HCT116 (cell line): ENCODE measurements around the gene SIX6. TPM values are rescaled to one million over a fixed set of nuclear protein-coding genes. Genes with fewer than 3 reads are reported as not detected.

Experiments
- ATAC-seq: fragments of 200-7000 bp; cut with Tn5 transposase; 2 replicates; pipeline ENCODE4 v1.9.1; 2020; ENCODE audit warnings: mild to moderate bottlenecking, moderate library complexity
- BruUV-seq: library from RNA; stranded (reverse); fragments of 400-500 nt; replicated peaks from 2 replicates; lab custom pipeline; 2021; lab: Mats Ljungman, UMichigan
- CTCF ChIA-PET: fragments of 300-600 bp; sonication (Branson Sonifier 250); formaldehyde crosslinking; loops from one replicate; lab custom pipeline; 2021; ENCODE audit warnings: antibody characterized with exemption; lab: Charles Lee
- POLR2A ChIA-PET: fragments of 300-600, 350-600 bp; sonication (Branson Sonifier 250); formaldehyde crosslinking; loops from one replicate; lab custom pipeline; 2021; ENCODE audit warnings: antibody characterized with exemption; lab: Charles Lee
- RAD21 ChIA-PET, 2 experiments: fragments of 300-600 bp; sonication (Branson Sonifier 250); formaldehyde crosslinking; loops; one replicate each; lab custom pipeline; 2023; ENCODE audit warnings: low total read pairs in 2 of 2; ENCODE audit not compliant: uncharacterized antibody in 2 of 2, unreplicated experiment in 2 of 2, low non-redundant PET in 1 of 2; lab: Charles Lee
- DNase-seq: peaks from one replicate; pipeline ENCODE4 v3.0.0-alpha.2; 2010; ENCODE audit warnings: low read depth, low spot score
- H2AFZ ChIP-seq: fragments of 200-600 bp; shearing (Covaris generic), sonication (generic); 2 replicates; pipeline ENCODE4 v1.6.1; 2017; ENCODE audit warnings: low read depth, mixed run types, mixed read lengths, antibody characterized with exemption, low read length; ENCODE audit not compliant: poor library complexity, severe bottlenecking
- H3K27ac ChIP-seq: 2 replicates; pipeline ENCODE4 v1.5.1; 2012; ENCODE audit warnings: low read depth, low read length
- H3K27me3 ChIP-seq: fragments of 200-600 bp; sonication (generic); 2 replicates; pipeline ENCODE4 v1.6.1; 2016; ENCODE audit warnings: mixed run types, low read length, mixed read lengths; ENCODE audit not compliant: insufficient read depth
- H3K36me3 ChIP-seq, 2 experiments: fragments of 200-500 bp in 1 of 2; fragments of 200-600 bp in 1 of 2; sonication (Bioruptor generic) in 1 of 2; sonication (generic) in 1 of 2; 2 replicates each; pipeline versions ENCODE4 v1.5.1 to v1.6.1; 2014 to 2016; ENCODE audit warnings: low read length in 2 of 2, inconsistent platforms in 1 of 2, mixed read lengths in 1 of 2, mixed run types in 1 of 2; ENCODE audit not compliant: insufficient read depth in 2 of 2, control insufficient read depth in 1 of 2
- H3K4me1 ChIP-seq, 2 experiments: fragments of 200-600 bp in 1 of 2; sonication (generic) in 1 of 2; 2 replicates each; pipeline versions ENCODE4 v1.5.1 to v1.6.1; 2012 to 2017; ENCODE audit warnings: low read length in 2 of 2, inconsistent platforms in 1 of 2, mild to moderate bottlenecking in 1 of 2, mixed read lengths in 1 of 2, mixed run types in 1 of 2, moderate library complexity in 1 of 2; ENCODE audit not compliant: insufficient read depth in 2 of 2, control insufficient read depth in 1 of 2
- H3K4me2 ChIP-seq: fragments of 200-600 bp; sonication (generic); 2 replicates; pipeline ENCODE4 v1.6.1; 2017; ENCODE audit warnings: mixed run types, low read length, mixed read lengths
- H3K4me3 ChIP-seq, 2 experiments: fragments of 200-600 bp in 1 of 2; sonication (generic) in 1 of 2; replicated peaks in 1 of 2; 2 replicates each; pipeline ENCODE4 v1.5.1; 2011 to 2016; ENCODE audit warnings: low read length in 2 of 2, control low read depth in 1 of 2, low read depth in 1 of 2, mild to moderate bottlenecking in 1 of 2, mixed read lengths in 1 of 2, mixed run types in 1 of 2
- H3K79me2 ChIP-seq: fragments of 200-600 bp; sonication (generic); 2 replicates; pipeline ENCODE4 v1.6.1; 2017; ENCODE audit warnings: mild to moderate bottlenecking, mixed run types, low read length, moderate library complexity, mixed read lengths; ENCODE audit not compliant: insufficient read depth
- H3K9ac ChIP-seq: fragments of 200-600 bp; sonication (generic); 2 replicates; pipeline ENCODE4 v1.6.1; 2016; ENCODE audit warnings: low read length, mixed read lengths
- H3K9me2 ChIP-seq: fragments of 200-600 bp; sonication (generic), shearing (Covaris generic); 2 replicates; pipeline ENCODE4 v1.6.1; 2017; ENCODE audit warnings: mixed run types, mild to moderate bottlenecking, moderate library complexity; ENCODE audit not compliant: insufficient read depth
- H3K9me3 ChIP-seq, 2 experiments: fragments of 200-500 bp in 1 of 2; fragments of 200-600 bp in 1 of 2; sonication (Bioruptor generic) in 1 of 2; sonication (generic) in 1 of 2; 2 replicates each; pipeline ENCODE4 v1.6.1; 2014 to 2017; ENCODE audit warnings: low read length in 2 of 2, mixed read lengths in 2 of 2, inconsistent platforms in 1 of 2, low read depth in 1 of 2, mild to moderate bottlenecking in 1 of 2, mixed run types in 1 of 2, moderate library complexity in 1 of 2; ENCODE audit not compliant: control insufficient read depth in 1 of 2, insufficient read depth in 1 of 2
- H4K20me1 ChIP-seq: fragments of 200-600 bp; sonication (generic), shearing (Covaris generic); 2 replicates; pipeline ENCODE4 v1.6.1; 2017; ENCODE audit warnings: mixed run types, mild to moderate bottlenecking, moderate library complexity; ENCODE audit not compliant: insufficient read depth
- CBX3 ChIP-seq: IDR thresholded peaks from 2 replicates; pipeline ENCODE4 v1.6.1; 2012; ENCODE audit warnings: low read depth
- CEBPB ChIP-seq: IDR thresholded peaks from 2 replicates; pipeline ENCODE4 v1.6.1; 2012; ENCODE audit warnings: low read depth
- EZH2 ChIP-seq: fragments of 200-600 bp; sonication (generic); IDR thresholded peaks from 2 replicates; pipeline ENCODE4 v1.6.1; 2017; ENCODE audit warnings: antibody characterized with exemption, mixed run types
- EZH2phosphoT487 ChIP-seq: fragments of 200-600 bp; IDR thresholded peaks from 2 replicates; pipeline ENCODE4 v1.6.1; 2018; ENCODE audit warnings: antibody characterized with exemption, borderline replicate concordance
- FOSL1 ChIP-seq: IDR thresholded peaks from 2 replicates; pipeline ENCODE4 v1.6.1; 2012; ENCODE audit warnings: low read depth
- JUND ChIP-seq: IDR thresholded peaks from 2 replicates; pipeline ENCODE4 v1.6.1; 2012
- POLR2A ChIP-seq: IDR thresholded peaks from 2 replicates; pipeline ENCODE4 v1.7.0; 2011; ENCODE audit warnings: borderline replicate concordance; ENCODE audit not compliant: insufficient read depth, insufficient read length; ENCODE audit errors: extremely low read depth
- POLR2AphosphoS5 ChIP-seq: IDR thresholded peaks from 2 replicates; pipeline ENCODE4 v1.6.1; 2011; ENCODE audit warnings: mild to moderate bottlenecking, low read depth, low read length, moderate library complexity
- RAD21 ChIP-seq: IDR thresholded peaks from 2 replicates; pipeline ENCODE4 v1.6.1; 2012; ENCODE audit warnings: low read depth, mild to moderate bottlenecking
- SP1 ChIP-seq: IDR thresholded peaks from 2 replicates; pipeline ENCODE4 v1.6.1; 2012; ENCODE audit warnings: low read depth
- TCF7L2 ChIP-seq: IDR thresholded peaks from 2 replicates; pipeline ENCODE4 v1.7.0; 2011; ENCODE audit warnings: borderline replicate concordance, inconsistent platforms; ENCODE audit not compliant: insufficient read depth, insufficient read length; ENCODE audit errors: extremely low read depth
- ZBTB33 ChIP-seq: IDR thresholded peaks from 2 replicates; pipeline ENCODE4 v1.6.1; 2011; ENCODE audit warnings: mild to moderate bottlenecking, low read length, moderate library complexity; ENCODE audit not compliant: insufficient replicate concordance; ENCODE audit errors: extremely low read depth
- ZFX ChIP-seq: fragments of 450-650 bp; IDR thresholded peaks from 2 replicates; pipeline ENCODE4 v1.6.1; 2017
- ZNF274 ChIP-seq: fragments of 200-500 bp; sonication (Bioruptor generic); IDR thresholded peaks from 2 replicates; pipeline ENCODE4 v1.6.1; 2014; ENCODE audit warnings: mild to moderate bottlenecking, low read depth, low read length, inconsistent platforms
- intact Hi-C: fragments of 100-400 bp; cut with micrococcal nuclease; formaldehyde crosslinking; loops from 2 replicates; pipeline ENCODE4 v1.10.0; 2022
- total RNA-seq: library from RNA; stranded (reverse); gene quantifications from one replicate; pipeline ENCODE4 v1.2.1, GENCODE V29; 2021; ENCODE audit not compliant: unreplicated experiment
- TF ChIP-seq, protein P1 (sequence below): IDR thresholded peaks from 2 replicates; pipeline ENCODE4 v1.6.1; 2012
- TF ChIP-seq, protein P2 (sequence below): IDR thresholded peaks from 2 replicates; pipeline ENCODE4 v1.6.1; 2012; ENCODE audit warnings: low read depth

SIX6 gene
- total RNA-seq, 1 experiment from 2014 or later = not detected

GRCh38 chr14:60512126-60512525 lies 3.2 kb downstream of the SIX6 start:
- no TSS peak for BruUV-seq
- ChIA-PET CTCF (no interaction called here), RAD21 (no interaction called here), POLR2A (no interaction called here)
- no peak overlapping the region for H2AFZ ChIP-seq
- no peak for DNase-seq
- H3K4me3 ChIP-seq = no peak overlapping the region
- no peaks in the 10 kb centered on the region for H3K9me2 ChIP-seq
- no peaks in the 10 kb centered on the region for H3K4me1 ChIP-seq
- H3K27me3 ChIP-seq = 0 out of 2 replicates have a peak, but pooled peaks cover 7% of the 10 kb centered on the region
- TF ChIP-seq ZFX = no peak
- TF ChIP-seq, protein P1, sequence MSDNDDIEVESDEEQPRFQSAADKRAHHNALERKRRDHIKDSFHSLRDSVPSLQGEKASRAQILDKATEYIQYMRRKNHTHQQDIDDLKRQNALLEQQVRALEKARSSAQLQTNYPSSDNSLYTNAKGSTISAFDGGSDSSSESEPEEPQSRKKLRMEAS = no peak
- no peaks in the 10 kb centered on the region for H3K9me3 ChIP-seq
- H4K20me1 ChIP-seq = no peaks in the 10 kb centered on the region
- no peaks in the 10 kb centered on the region for H3K36me3 ChIP-seq
- H3K9ac ChIP-seq = no peak overlapping the region
- H3K27ac ChIP-seq = no peak overlapping the region
- no peak for ATAC-seq
- no peaks in the 10 kb centered on the region for H3K79me2 ChIP-seq
- H3K4me2 ChIP-seq = no peak overlapping the region
- intact Hi-C loops = no loop called here

DNA sequence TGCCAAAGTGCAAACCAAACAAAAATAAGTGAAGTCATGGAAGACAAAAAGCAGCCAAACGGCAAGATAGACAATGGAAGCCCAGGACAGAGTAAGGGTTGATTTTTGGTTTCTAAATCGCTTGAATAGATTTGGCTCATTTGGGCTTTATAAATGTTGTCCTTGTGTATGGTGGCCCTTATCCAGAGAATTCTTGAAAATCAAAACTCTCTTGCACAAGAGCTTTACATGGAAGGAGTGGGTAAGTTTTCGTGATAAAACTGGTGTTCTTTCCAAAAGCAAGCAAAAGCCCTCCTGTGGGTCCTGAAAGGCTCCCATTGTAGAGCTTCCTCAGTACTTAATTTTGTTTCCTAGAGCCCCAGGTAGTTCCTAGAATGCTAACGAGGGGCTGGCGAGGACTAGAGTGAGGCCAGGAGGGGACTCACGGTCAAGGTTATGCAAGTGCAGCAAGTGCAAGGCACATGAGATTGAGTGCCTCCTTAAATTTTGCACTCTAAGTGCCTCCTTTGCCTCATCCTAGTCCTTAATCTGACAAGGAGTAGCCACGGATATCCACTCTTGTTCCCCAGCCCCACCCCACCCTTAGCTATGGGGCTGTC lies 4.1 kb downstream of the SIX6 start:
- Histone ChIP-seq H3K9me3 (no peaks in the 10 kb centered on the region), H3K27me3 (0 out of 2 replicates have a peak, but pooled peaks cover 7% of the 10 kb centered on the region), H3K4me3 (no peak overlapping the region), H3K4me2 (no peak overlapping the region), H3K9ac (no peak overlapping the region), H3K9me2 (no peaks in the 10 kb centered on the region), H2AFZ (no peak overlapping the region), H3K4me1 (no peaks in the 10 kb centered on the region), H3K27ac (no peak overlapping the region), H3K36me3 (no peaks in the 10 kb centered on the region)
- no TSS peak for BruUV-seq
- intact Hi-C loops = no loop called here
- DNase-seq = no peak
- RAD21 ChIA-PET = no interaction called here
- no peak for ATAC-seq
- TF ChIP-seq JUND (no peak), ZBTB33 (no peak), RAD21 (no peak), TCF7L2 (no peak), POLR2A (no peak), POLR2AphosphoS5 (no peak), CEBPB (no peak), EZH2 (no peak), ZNF274 (no peak), CBX3 (no peak), SP1 (no peak), FOSL1 (no peak), EZH2phosphoT487 (no peak)
- TF ChIP-seq, protein P2, sequence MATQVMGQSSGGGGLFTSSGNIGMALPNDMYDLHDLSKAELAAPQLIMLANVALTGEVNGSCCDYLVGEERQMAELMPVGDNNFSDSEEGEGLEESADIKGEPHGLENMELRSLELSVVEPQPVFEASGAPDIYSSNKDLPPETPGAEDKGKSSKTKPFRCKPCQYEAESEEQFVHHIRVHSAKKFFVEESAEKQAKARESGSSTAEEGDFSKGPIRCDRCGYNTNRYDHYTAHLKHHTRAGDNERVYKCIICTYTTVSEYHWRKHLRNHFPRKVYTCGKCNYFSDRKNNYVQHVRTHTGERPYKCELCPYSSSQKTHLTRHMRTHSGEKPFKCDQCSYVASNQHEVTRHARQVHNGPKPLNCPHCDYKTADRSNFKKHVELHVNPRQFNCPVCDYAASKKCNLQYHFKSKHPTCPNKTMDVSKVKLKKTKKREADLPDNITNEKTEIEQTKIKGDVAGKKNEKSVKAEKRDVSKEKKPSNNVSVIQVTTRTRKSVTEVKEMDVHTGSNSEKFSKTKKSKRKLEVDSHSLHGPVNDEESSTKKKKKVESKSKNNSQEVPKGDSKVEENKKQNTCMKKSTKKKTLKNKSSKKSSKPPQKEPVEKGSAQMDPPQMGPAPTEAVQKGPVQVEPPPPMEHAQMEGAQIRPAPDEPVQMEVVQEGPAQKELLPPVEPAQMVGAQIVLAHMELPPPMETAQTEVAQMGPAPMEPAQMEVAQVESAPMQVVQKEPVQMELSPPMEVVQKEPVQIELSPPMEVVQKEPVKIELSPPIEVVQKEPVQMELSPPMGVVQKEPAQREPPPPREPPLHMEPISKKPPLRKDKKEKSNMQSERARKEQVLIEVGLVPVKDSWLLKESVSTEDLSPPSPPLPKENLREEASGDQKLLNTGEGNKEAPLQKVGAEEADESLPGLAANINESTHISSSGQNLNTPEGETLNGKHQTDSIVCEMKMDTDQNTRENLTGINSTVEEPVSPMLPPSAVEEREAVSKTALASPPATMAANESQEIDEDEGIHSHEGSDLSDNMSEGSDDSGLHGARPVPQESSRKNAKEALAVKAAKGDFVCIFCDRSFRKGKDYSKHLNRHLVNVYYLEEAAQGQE = no peak
- TF ChIP-seq, all 23 proteins: peak for 0
- ChIA-PET CTCF (no interaction called here), POLR2A (no interaction called here)
- Histone ChIP-seq H3K79me2 (no peaks in the 10 kb centered on the region), H4K20me1 (no peaks in the 10 kb centered on the region)
